Measurements from ENCODE around the gene MTMR3.
"Not testable (repeated sequence)": the region's sequence is repeated elsewhere in the genome, so short reads cannot be mapped to it uniquely, and the experiment has no call there.

MTMR3 gene

DNA sequence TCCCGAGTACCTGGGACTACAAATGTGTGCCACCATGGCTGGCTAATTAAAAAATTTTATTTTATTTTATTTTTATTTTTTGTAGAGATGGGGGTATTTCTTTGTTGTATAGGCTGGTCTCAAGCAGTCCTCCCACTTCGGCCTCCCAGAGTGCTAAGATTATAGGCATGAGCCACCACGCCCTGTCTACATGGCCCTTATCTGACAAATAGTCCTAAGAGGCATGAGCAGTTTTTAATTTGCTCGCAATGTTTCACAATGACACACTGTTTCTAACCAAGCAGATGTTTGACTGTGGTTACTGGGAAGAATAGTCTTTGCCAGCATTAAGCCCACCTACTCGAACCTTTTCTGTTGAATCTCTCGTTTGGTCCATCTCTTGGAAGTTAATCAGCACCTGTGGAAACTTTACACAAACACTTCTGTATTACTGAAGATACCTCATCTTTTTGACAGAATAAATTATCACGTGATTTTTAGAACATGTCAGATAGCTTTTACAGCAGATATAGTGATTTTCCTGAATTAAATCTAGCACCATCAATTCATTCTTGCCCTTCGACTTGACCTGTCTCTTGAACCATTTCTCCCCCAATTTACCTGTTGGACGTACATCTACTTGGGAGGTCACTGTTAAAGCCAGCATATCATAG, 71.4 kb downstream of the MTMR3 start:
- DNase-seq (ENCODE audit: extremely low read depth in 1 of 2, low read depth in 1 of 2) = no peak

DNA sequence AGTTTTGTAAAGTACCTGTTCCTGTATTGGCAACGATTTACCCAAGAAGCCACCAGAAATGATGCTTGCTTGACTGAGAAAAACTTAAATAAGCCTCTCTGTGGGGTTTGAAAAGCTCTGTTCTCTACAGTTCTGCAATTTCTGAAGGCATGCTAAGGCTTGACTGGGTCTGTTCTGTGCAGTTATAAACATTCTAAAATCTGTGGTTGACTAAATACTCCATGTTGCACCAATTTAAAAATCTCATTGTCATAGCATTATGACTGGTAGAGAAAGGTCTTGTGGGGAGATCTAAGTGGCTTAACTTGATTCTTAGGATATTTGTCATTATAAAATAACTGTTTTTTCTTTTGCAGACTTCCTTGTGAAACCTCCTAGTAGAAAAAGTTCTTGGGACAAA, 73.7 kb downstream of the MTMR3 start:
- DNase-seq (ENCODE audit: extremely low read depth in 1 of 2, low read depth in 1 of 2) = no peak

GRCh38 chr22:29958170-29958569, 75.2 kb downstream of the MTMR3 start:
- no peak for DNase-seq (ENCODE audit: extremely low read depth in 1 of 2, low read depth in 1 of 2)

GRCh38 chr22:29964776-29965175, 81.8 kb downstream of the MTMR3 start:
- DNase-seq (ENCODE audit: extremely low read depth in 1 of 2, low read depth in 1 of 2) = no peak

GRCh38 chr22:29967461-29967860, 84.5 kb downstream of the MTMR3 start:
- no peak for DNase-seq (ENCODE audit: extremely low read depth in 1 of 2, low read depth in 1 of 2)

DNA sequence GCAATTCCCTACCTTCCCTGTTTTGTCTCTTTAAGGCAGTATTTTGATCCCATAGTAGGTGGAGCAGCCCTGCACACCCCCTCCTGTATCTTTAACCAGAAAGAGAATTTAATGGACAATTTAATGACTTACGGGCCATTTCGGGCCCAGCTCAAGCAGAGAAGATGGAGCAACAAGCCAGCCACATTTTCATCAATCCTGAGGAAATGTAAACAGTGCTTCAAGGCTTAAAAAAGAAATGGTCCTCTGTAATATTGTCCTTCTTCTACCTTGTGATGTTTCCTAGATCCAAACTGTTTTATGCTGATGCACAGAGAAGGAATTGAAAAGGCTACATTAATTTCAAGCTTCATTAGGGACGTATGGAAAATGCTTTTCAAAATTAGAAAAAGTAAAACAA, 88.6 kb downstream of the MTMR3 start:
- no peak for DNase-seq (ENCODE audit: extremely low read depth in 1 of 2, low read depth in 1 of 2)

- DNase-seq (ENCODE audit: extremely low read depth in 1 of 2, low read depth in 1 of 2) = no peak
Measured at GRCh38 chr22:29972121-29972520, 89.1 kb downstream of the MTMR3 start.

DNA sequence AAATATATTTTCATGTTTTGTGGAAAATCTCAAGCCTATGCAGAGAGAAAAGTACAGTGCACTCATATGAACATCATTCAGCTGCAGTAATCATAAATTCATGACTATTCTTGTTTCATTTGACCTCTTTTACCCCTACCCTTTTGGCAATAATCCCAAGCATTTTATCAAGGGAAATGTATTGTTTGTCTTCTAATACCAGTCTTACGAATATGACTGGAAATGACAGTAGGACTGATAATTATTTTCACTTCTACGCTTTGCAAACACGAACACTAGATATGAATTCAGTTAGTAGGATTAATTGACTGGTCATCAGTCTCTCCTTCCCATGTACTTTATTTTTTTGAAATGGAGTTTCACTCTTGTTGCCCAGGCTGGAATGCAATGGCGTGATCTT, 90.3 kb downstream of the MTMR3 start:
- no peak for DNase-seq (ENCODE audit: extremely low read depth in 1 of 2, low read depth in 1 of 2)

DNA sequence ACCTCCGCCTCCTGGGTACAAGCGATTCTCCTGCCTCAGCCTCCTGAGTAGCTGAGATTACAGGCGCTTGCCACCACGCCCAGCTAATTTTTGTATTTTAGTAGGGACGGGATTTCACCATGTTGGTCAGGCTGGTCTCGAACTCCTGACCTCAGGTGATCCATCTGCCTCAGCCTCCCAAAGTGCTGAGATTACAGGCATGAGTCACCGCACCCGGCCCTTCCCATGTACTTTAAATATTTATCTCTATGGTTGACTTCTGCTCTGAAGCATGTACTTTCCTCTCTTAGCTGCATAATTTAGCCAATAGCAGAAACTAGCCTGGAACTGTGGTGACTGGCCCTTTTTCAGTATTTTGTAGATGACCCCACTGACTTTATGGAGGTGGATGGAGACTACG, 90.7 kb downstream of the MTMR3 start:
- not testable (repeated sequence) for DNase-seq (ENCODE audit: extremely low read depth in 1 of 2, low read depth in 1 of 2)

DNA sequence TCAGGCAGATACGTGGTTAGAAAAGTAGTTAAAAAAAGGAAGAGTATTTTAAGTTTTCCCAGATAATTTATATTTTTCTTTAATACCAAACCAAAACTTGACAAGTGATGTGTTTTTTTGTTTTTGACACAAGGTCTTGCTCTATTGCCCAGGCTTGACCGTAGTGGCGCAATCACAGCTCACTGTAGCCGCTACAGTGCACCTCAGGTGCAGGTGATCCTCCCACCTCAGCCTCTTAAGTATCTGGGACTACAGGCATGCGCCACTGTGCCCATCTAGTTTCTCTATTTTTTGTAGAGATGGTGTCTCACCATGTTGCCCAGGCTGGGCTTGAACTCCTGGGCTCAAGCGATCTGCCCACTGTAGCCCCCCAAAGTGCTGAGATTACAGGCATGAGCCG, 92.5 kb downstream of the MTMR3 start:
- DNase-seq (ENCODE audit: extremely low read depth in 1 of 2, low read depth in 1 of 2) = no peak

DNA sequence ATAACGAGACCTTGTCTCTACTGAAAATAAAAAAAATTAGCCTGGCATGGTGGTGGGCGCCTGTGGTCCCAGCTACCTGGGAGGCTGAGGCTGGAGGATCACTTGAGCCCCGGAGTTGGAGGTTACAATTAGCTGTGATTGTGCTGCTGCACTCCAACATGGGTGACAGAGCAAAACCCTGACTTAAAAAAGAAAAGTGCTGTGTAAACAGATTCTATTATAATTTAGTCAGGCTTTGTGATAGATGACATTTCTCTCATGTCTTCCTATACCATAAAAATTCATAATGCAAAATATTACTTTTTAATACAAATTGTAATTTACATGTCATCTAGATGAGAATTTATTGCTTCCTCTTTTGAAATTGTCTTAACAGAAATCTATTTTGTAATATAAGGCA, 94.1 kb downstream of the MTMR3 start:
- DNase-seq (ENCODE audit: extremely low read depth in 1 of 2, low read depth in 1 of 2) = no peak

DNA sequence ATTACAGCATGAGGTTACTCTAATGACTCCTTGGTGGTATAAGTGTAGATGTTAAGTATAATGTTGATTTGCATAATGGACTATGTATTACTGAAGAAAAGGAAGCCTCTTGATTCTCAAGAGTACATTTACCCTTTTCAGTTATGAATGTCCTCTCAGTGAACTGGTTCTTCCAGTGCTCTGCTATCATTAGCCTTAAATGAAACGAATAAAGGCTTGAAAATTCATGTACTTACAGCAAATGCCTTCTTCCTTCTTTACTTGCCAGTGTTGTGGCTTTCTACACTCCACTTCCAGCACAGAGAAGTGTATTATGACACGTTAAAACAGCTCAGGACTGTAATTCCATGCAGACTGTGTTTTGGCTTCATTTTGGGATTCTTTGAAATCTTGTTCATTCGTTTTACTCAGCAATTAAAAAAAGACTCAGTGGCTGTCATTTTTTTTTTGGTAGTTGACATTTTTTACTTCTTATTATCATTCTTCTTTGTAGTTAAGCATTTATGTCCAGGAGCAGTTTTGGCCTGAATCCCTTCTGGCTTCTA, 96.9 kb downstream of the MTMR3 start:
- DNase-seq (ENCODE audit: extremely low read depth in 1 of 2, low read depth in 1 of 2) = no peak

DNA sequence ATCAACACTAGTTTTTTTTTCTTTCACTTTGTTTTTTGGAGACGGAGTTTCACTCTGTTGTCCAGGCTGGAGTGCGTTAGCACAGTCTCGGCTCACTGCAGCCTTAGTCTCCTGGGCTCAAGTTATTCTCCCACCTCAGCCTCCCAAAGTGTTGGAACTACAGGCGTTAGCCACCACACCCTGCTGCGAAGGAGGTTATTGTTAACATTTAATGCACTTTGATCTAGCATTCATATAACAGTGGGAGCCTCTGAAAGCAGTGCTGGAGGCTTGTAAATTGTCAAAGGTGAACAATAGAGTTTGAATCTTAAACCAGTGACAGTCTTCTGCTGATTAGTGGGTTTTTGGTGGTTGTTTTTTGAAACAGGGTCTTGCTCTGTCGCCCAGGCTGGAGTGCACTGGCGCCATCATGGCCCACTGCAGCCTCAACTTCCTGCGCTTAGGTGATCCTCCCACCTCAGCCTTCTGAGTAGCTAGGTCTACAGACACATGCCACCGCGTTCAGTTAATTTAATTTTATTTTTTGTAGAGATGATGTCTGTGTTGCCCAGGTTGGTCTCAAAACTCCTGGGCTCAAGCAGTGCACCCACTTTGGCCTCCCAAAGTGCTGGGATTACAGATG, 100.4 kb downstream of the MTMR3 start:
- no peak for DNase-seq (ENCODE audit: extremely low read depth in 1 of 2, low read depth in 1 of 2)

DNA sequence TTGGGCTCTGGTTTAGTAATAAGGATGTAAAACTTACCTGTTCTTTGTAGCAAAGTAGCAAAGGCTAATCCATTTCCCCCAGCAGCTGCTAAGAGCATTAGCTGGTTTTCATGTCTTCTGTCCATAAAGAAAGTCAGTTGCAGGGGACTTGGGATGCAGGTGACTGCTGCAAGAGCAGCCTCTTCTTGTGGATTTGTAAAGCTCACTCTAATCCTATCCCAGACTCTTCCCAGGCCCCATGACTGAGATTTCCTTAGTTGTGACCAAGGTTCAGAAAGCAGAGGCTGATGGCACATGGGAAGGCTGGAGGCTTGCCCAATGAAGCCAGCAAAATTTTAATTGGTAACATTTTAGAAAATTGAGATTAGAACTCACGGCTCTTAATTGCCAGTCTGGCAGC, 102.9 kb downstream of the MTMR3 start:
- DNase-seq (ENCODE audit: extremely low read depth in 1 of 2, low read depth in 1 of 2) = no peak

DNA sequence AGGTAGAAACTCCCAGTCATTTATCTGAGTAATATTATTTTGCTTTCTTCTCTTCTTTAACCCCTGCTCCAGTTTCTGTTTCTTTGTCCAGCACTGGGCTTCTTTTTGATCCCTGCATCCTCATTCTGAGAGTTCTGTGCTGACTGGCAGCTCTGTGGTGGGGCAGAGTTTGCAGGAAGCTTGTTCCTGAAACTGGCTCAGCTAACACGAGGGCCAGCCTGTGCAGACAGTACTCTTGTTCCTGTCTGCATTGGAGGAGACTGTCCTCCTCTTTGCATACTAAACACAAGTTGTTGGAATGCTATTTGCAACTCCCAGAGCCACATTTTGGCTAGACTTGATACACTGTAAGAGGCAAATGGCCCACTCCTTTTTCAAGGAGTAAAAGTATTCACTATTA, 104.2 kb downstream of the MTMR3 start:
- DNase-seq (ENCODE audit: extremely low read depth in 1 of 2, low read depth in 1 of 2) = no peak

GRCh38 chr22:29988719-29989118, 105.7 kb downstream of the MTMR3 start:
- no peak for DNase-seq (ENCODE audit: extremely low read depth in 1 of 2, low read depth in 1 of 2)

- no peak for DNase-seq (ENCODE audit: extremely low read depth in 1 of 2, low read depth in 1 of 2)
Measured at GRCh38 chr22:29989446-29989845, 106.5 kb downstream of the MTMR3 start.

GRCh38 chr22:29992341-29993275, 109.6 kb downstream of the MTMR3 start:
- DNase-seq (ENCODE audit: extremely low read depth in 1 of 2, low read depth in 1 of 2) = no peak

GRCh38 chr22:29994027-29994715, 111.2 kb downstream of the MTMR3 start:
- no peak for DNase-seq (ENCODE audit: extremely low read depth in 1 of 2, low read depth in 1 of 2)

DNA sequence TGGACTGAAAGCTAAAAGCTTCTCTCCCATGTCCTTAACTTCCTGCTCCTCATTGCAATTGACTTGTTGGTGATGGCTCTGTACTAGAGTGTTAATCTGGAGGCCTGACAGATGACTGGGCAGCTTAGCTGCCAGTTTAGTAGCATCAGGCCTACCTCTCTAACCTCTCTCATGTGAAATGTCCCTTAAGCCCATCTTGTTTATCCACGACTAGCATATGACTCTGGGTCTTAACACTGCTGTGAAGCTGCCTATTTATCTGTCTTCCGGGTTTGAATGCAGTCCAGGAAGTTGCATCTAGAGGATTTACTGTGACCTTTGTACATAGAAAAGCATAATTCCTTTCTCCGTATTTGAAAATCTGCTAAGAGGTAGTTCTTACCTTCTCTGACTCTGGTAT, 112.0 kb downstream of the MTMR3 start:
- no peak for DNase-seq (ENCODE audit: extremely low read depth in 1 of 2, low read depth in 1 of 2)

GRCh38 chr22:29997107-29997506, 114.1 kb downstream of the MTMR3 start:
- DNase-seq (ENCODE audit: extremely low read depth in 1 of 2, low read depth in 1 of 2) = no peak

Measured in stimulated activated CD8-positive, alpha-beta memory T cell treated with anti-CD3 and anti-CD28 coated beads, Interleukin-7, amount 100 ng/mL, for 48 hours (primary cell).